Ascending aorta (tissue), 2 donors: ENCODE results near the gene SRPRB. TPM values are rescaled to one million over a fixed set of nuclear protein-coding genes. Genes with fewer than 3 reads are reported as not detected.

Experiments
- DNase-seq, 2 donors: peaks; one replicate each; pipeline ENCODE4 v3.0.0-alpha.2; 2019; ENCODE audit warnings: low spot score in 2 of 2
- H3K27ac ChIP-seq, 2 donors: fragments of 200-600 bp; sonication (generic); one replicate each; pipeline ENCODE4 v1.5.1; 2016 to 2017; ENCODE audit warnings: mild to moderate bottlenecking in 1 of 2
- H3K27me3 ChIP-seq: fragments of 200-600 bp; sonication (generic); one replicate; pipeline ENCODE4 v1.5.1; 2017
- H3K36me3 ChIP-seq, 2 donors: fragments of 200-600 bp; sonication (generic); one replicate each; pipeline ENCODE4 v1.5.1; 2016
- H3K4me1 ChIP-seq, 2 donors: fragments of 200-600 bp; sonication (generic); one replicate each; pipeline ENCODE4 v1.5.1; 2016 to 2017; ENCODE audit warnings: mild to moderate bottlenecking in 1 of 2
- H3K4me3 ChIP-seq, 2 donors: fragments of 200-600 bp; sonication (generic); one replicate each; pipeline ENCODE4 v1.5.1; 2016 to 2017; ENCODE audit warnings: mild to moderate bottlenecking in 1 of 2
- H3K9me3 ChIP-seq, 2 donors: fragments of 200-600 bp; sonication (generic); one replicate each; pipeline ENCODE4 v1.5.1; 2016
- intact Hi-C: fragments of 100-400 bp; cut with DNase I; formaldehyde crosslinking; loops from one replicate; pipeline ENCODE4 v1.15.1; 2023
- total RNA-seq: library from RNA; depleted of rRNA; stranded (reverse); fragments of >200 nt; gene quantifications from one replicate; pipeline ENCODE4 v1.1.0, GENCODE V29; 2016
- TF ChIP-seq, protein P1 (sequence below), 3 experiments: fragments of 200-600 bp in 2 of 3; fragments of 450-650 bp in 1 of 3; sonication (generic) in 2 of 3; IDR thresholded peaks; one replicate each; pipeline ENCODE4 v1.5.1; 2016 to 2019; ENCODE audit warnings: antibody characterized with exemption in 3 of 3, mild to moderate bottlenecking in 1 of 3, moderate library complexity in 1 of 3

Gene SRPRB
- total RNA-seq, 1 donor from 2014 or later, result 16.1 TPM

GRCh38 chr3:133841196-133841595 lies 35.6 kb downstream of the SRPRB start:
- no peak for DNase-seq
- no peaks in the 10 kb centered on the region for H3K4me1 ChIP-seq
- TF ChIP-seq, protein P1, sequence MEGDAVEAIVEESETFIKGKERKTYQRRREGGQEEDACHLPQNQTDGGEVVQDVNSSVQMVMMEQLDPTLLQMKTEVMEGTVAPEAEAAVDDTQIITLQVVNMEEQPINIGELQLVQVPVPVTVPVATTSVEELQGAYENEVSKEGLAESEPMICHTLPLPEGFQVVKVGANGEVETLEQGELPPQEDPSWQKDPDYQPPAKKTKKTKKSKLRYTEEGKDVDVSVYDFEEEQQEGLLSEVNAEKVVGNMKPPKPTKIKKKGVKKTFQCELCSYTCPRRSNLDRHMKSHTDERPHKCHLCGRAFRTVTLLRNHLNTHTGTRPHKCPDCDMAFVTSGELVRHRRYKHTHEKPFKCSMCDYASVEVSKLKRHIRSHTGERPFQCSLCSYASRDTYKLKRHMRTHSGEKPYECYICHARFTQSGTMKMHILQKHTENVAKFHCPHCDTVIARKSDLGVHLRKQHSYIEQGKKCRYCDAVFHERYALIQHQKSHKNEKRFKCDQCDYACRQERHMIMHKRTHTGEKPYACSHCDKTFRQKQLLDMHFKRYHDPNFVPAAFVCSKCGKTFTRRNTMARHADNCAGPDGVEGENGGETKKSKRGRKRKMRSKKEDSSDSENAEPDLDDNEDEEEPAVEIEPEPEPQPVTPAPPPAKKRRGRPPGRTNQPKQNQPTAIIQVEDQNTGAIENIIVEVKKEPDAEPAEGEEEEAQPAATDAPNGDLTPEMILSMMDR (IDR thresholded peaks at IDR 0.05), result no peak

GRCh38 chr3:133842158-133842557 lies 36.5 kb downstream of the SRPRB start:
- Histone ChIP-seq H3K36me3 (peaks cover 3 to 8% of the 10 kb centered on the region in 2 donors), H3K4me3 (no peak overlapping the region), H3K27ac (no peak overlapping the region), H3K9me3 (no peaks in the 10 kb centered on the region), H3K27me3 (no peaks in the 10 kb centered on the region), H3K4me1 (no peaks in the 10 kb centered on the region)
- intact Hi-C loops, result no loop called here
- TF ChIP-seq, protein P1 (IDR thresholded peaks at IDR 0.05), result no peak
- no peak for DNase-seq

More at GRCh38 chr3:133841196-133841595, 35.6 kb downstream of the SRPRB start:
- intact Hi-C loops, result no loop called here
- Histone ChIP-seq H3K9me3 (no peaks in the 10 kb centered on the region), H3K36me3 (peaks cover 3 to 8% of the 10 kb centered on the region in 2 donors), H3K27ac (no peak overlapping the region), H3K27me3 (no peaks in the 10 kb centered on the region), H3K4me3 (no peak overlapping the region)

DNA sequence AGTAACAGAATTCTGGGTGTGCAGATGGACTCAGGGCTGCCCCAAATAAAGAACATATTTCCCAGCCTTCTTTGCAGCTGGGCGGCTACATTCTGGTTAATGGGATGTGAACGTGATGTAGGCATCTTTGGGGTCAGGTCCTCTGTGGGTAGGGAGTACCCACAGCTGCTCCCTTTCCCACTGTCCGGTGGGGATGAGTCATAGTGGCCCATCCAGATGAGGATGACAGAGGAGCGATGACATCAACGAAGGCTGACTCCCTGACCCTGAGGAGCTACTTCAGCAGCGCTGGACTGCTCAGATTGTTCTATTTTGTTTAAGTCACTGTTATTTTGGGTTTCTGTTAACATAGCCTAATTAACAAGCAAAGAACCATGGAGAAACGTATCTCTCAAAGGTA lies 38.0 kb downstream of the SRPRB start:
- intact Hi-C loops, result no loop called here
- Histone ChIP-seq H3K27ac (no peak overlapping the region), H3K4me1 (no peaks in the 10 kb centered on the region), H3K27me3 (no peaks in the 10 kb centered on the region), H3K4me3 (no peak overlapping the region), H3K36me3 (peaks cover 3 to 4% of the 10 kb centered on the region in 2 donors), H3K9me3 (no peaks in the 10 kb centered on the region)
- DNase-seq, result no peak
- TF ChIP-seq, protein P1 (IDR thresholded peaks at IDR 0.05), result no peak

GRCh38 chr3:133845127-133845526 lies 39.5 kb downstream of the SRPRB start:
- TF ChIP-seq, protein P1 (IDR thresholded peaks at IDR 0.05), result no peak
- H3K27me3 ChIP-seq, result no peaks in the 10 kb centered on the region
- peaks cover 0 to 4% of the 10 kb centered on the region in 2 donors for H3K36me3 ChIP-seq
- H3K27ac ChIP-seq, result no peak overlapping the region
- no peaks in the 10 kb centered on the region for H3K9me3 ChIP-seq
- intact Hi-C loops, result no loop called here
- H3K4me1 ChIP-seq, result no peaks in the 10 kb centered on the region
- H3K4me3 ChIP-seq, result no peak overlapping the region
- no peak for DNase-seq

GRCh38 chr3:133849346-133849745 lies 43.7 kb downstream of the SRPRB start:
- H3K27me3 ChIP-seq, result no peaks in the 10 kb centered on the region
- H3K36me3 ChIP-seq, result no peaks in the 10 kb centered on the region
- H3K27ac ChIP-seq, result no peak overlapping the region
- H3K4me1 ChIP-seq, result peaks cover 4 to 6% of the 10 kb centered on the region in 2 donors
- no peak overlapping the region for H3K4me3 ChIP-seq
- TF ChIP-seq, protein P1 (IDR thresholded peaks at IDR 0.05), result no peak
- no peaks in the 10 kb centered on the region for H3K9me3 ChIP-seq
- DNase-seq, result no peak
- intact Hi-C loops, result no loop called here

DNA sequence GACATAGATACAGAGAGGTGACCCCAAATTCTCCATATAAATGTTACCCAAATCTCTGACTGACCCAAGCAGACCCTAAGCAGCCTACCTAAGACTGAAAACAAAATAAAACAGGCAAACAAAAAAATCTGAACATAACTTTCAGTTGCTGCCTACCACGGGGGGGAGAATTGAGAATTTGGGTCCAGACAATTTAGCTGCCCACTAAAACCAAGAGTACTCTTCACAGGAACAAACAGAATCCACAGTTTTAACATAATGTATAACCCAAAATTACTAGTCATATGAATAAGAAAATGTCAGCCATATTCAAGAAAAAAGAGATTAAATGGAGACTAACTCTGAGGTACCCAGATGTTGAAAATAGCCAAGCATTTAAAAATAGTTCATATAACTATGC lies 44.4 kb downstream of the SRPRB start:
- Histone ChIP-seq H3K36me3 (no peaks in the 10 kb centered on the region), H3K9me3 (no peaks in the 10 kb centered on the region), H3K4me3 (no peak overlapping the region), H3K27ac (no peak overlapping the region), H3K27me3 (no peaks in the 10 kb centered on the region), H3K4me1 (peaks cover 5 to 6% of the 10 kb centered on the region in 2 donors)
- DNase-seq, result no peak
- intact Hi-C loops, result no loop called here
- TF ChIP-seq, protein P1 (IDR thresholded peaks at IDR 0.05), result no peak
